HCT116 (cell line): ENCODE measurements around the gene SERPINI2. TPM values are rescaled to one million over a fixed set of nuclear protein-coding genes. Genes with fewer than 3 reads are reported as not detected.

ENCODE experiments used
- ATAC-seq: fragments of 200-7000 bp; cut with Tn5 transposase; 2 replicates; pipeline ENCODE4 v1.9.1; 2020; ENCODE audit warnings: mild to moderate bottlenecking, moderate library complexity
- BruUV-seq: library from RNA; stranded (reverse); fragments of 400-500 nt; replicated peaks from 2 replicates; lab custom pipeline; 2021; lab: Mats Ljungman, UMichigan
- CTCF ChIA-PET: fragments of 300-600 bp; sonication (Branson Sonifier 250); formaldehyde crosslinking; loops from one replicate; lab custom pipeline; 2021; ENCODE audit warnings: antibody characterized with exemption; lab: Charles Lee
- POLR2A ChIA-PET: fragments of 300-600, 350-600 bp; sonication (Branson Sonifier 250); formaldehyde crosslinking; loops from one replicate; lab custom pipeline; 2021; ENCODE audit warnings: antibody characterized with exemption; lab: Charles Lee
- RAD21 ChIA-PET, 2 experiments: fragments of 300-600 bp; sonication (Branson Sonifier 250); formaldehyde crosslinking; loops; one replicate each; lab custom pipeline; 2023; ENCODE audit warnings: low total read pairs in 2 of 2; ENCODE audit not compliant: uncharacterized antibody in 2 of 2, unreplicated experiment in 2 of 2, low non-redundant PET in 1 of 2; lab: Charles Lee
- DNase-seq: peaks from one replicate; pipeline ENCODE4 v3.0.0-alpha.2; 2010; ENCODE audit warnings: low read depth, low spot score
- H2AFZ ChIP-seq: fragments of 200-600 bp; shearing (Covaris generic), sonication (generic); 2 replicates; pipeline ENCODE4 v1.6.1; 2017; ENCODE audit warnings: low read depth, mixed run types, mixed read lengths, antibody characterized with exemption, low read length; ENCODE audit not compliant: poor library complexity, severe bottlenecking
- H3K27ac ChIP-seq: 2 replicates; pipeline ENCODE4 v1.5.1; 2012; ENCODE audit warnings: low read depth, low read length
- H3K27me3 ChIP-seq: fragments of 200-600 bp; sonication (generic); 2 replicates; pipeline ENCODE4 v1.6.1; 2016; ENCODE audit warnings: mixed run types, low read length, mixed read lengths; ENCODE audit not compliant: insufficient read depth
- H3K36me3 ChIP-seq, 2 experiments: fragments of 200-500 bp in 1 of 2; fragments of 200-600 bp in 1 of 2; sonication (Bioruptor generic) in 1 of 2; sonication (generic) in 1 of 2; 2 replicates each; pipeline versions ENCODE4 v1.5.1 to v1.6.1; 2014 to 2016; ENCODE audit warnings: low read length in 2 of 2, inconsistent platforms in 1 of 2, mixed read lengths in 1 of 2, mixed run types in 1 of 2; ENCODE audit not compliant: insufficient read depth in 2 of 2, control insufficient read depth in 1 of 2
- H3K4me1 ChIP-seq, 2 experiments: fragments of 200-600 bp in 1 of 2; sonication (generic) in 1 of 2; 2 replicates each; pipeline versions ENCODE4 v1.5.1 to v1.6.1; 2012 to 2017; ENCODE audit warnings: low read length in 2 of 2, inconsistent platforms in 1 of 2, mild to moderate bottlenecking in 1 of 2, mixed read lengths in 1 of 2, mixed run types in 1 of 2, moderate library complexity in 1 of 2; ENCODE audit not compliant: insufficient read depth in 2 of 2, control insufficient read depth in 1 of 2
- H3K4me2 ChIP-seq: fragments of 200-600 bp; sonication (generic); 2 replicates; pipeline ENCODE4 v1.6.1; 2017; ENCODE audit warnings: mixed run types, low read length, mixed read lengths
- H3K4me3 ChIP-seq, 2 experiments: fragments of 200-600 bp in 1 of 2; sonication (generic) in 1 of 2; replicated peaks in 1 of 2; 2 replicates each; pipeline ENCODE4 v1.5.1; 2011 to 2016; ENCODE audit warnings: low read length in 2 of 2, control low read depth in 1 of 2, low read depth in 1 of 2, mild to moderate bottlenecking in 1 of 2, mixed read lengths in 1 of 2, mixed run types in 1 of 2
- H3K79me2 ChIP-seq: fragments of 200-600 bp; sonication (generic); 2 replicates; pipeline ENCODE4 v1.6.1; 2017; ENCODE audit warnings: mild to moderate bottlenecking, mixed run types, low read length, moderate library complexity, mixed read lengths; ENCODE audit not compliant: insufficient read depth
- H3K9ac ChIP-seq: fragments of 200-600 bp; sonication (generic); 2 replicates; pipeline ENCODE4 v1.6.1; 2016; ENCODE audit warnings: low read length, mixed read lengths
- H3K9me2 ChIP-seq: fragments of 200-600 bp; sonication (generic), shearing (Covaris generic); 2 replicates; pipeline ENCODE4 v1.6.1; 2017; ENCODE audit warnings: mixed run types, mild to moderate bottlenecking, moderate library complexity; ENCODE audit not compliant: insufficient read depth
- H3K9me3 ChIP-seq, 2 experiments: fragments of 200-500 bp in 1 of 2; fragments of 200-600 bp in 1 of 2; sonication (Bioruptor generic) in 1 of 2; sonication (generic) in 1 of 2; 2 replicates each; pipeline ENCODE4 v1.6.1; 2014 to 2017; ENCODE audit warnings: low read length in 2 of 2, mixed read lengths in 2 of 2, inconsistent platforms in 1 of 2, low read depth in 1 of 2, mild to moderate bottlenecking in 1 of 2, mixed run types in 1 of 2, moderate library complexity in 1 of 2; ENCODE audit not compliant: control insufficient read depth in 1 of 2, insufficient read depth in 1 of 2
- H4K20me1 ChIP-seq: fragments of 200-600 bp; sonication (generic), shearing (Covaris generic); 2 replicates; pipeline ENCODE4 v1.6.1; 2017; ENCODE audit warnings: mixed run types, mild to moderate bottlenecking, moderate library complexity; ENCODE audit not compliant: insufficient read depth
- CBX3 ChIP-seq: IDR thresholded peaks from 2 replicates; pipeline ENCODE4 v1.6.1; 2012; ENCODE audit warnings: low read depth
- ELF1 ChIP-seq: IDR thresholded peaks from 2 replicates; pipeline ENCODE4 v1.6.1; 2012; ENCODE audit warnings: low read depth, borderline replicate concordance
- JUND ChIP-seq: IDR thresholded peaks from 2 replicates; pipeline ENCODE4 v1.6.1; 2012
- SIN3A ChIP-seq: IDR thresholded peaks from 2 replicates; pipeline ENCODE4 v1.6.1; 2012; ENCODE audit warnings: low read depth
- SRF ChIP-seq: IDR thresholded peaks from 2 replicates; pipeline ENCODE4 v1.6.1; 2012; ENCODE audit warnings: low read depth
- YY1 ChIP-seq: IDR thresholded peaks from 2 replicates; pipeline ENCODE4 v1.6.1; 2011; ENCODE audit warnings: low read length, low read depth, moderate library complexity, mild to moderate bottlenecking; ENCODE audit not compliant: insufficient replicate concordance; ENCODE audit errors: extremely low read depth
- ZFX ChIP-seq: fragments of 450-650 bp; IDR thresholded peaks from 2 replicates; pipeline ENCODE4 v1.6.1; 2017
- ZNF274 ChIP-seq: fragments of 200-500 bp; sonication (Bioruptor generic); IDR thresholded peaks from 2 replicates; pipeline ENCODE4 v1.6.1; 2014; ENCODE audit warnings: mild to moderate bottlenecking, low read depth, low read length, inconsistent platforms
- intact Hi-C: fragments of 100-400 bp; cut with micrococcal nuclease; formaldehyde crosslinking; loops from 2 replicates; pipeline ENCODE4 v1.10.0; 2022
- total RNA-seq: library from RNA; stranded (reverse); gene quantifications from one replicate; pipeline ENCODE4 v1.2.1, GENCODE V29; 2021; ENCODE audit not compliant: unreplicated experiment
- TF ChIP-seq, protein P1 (sequence below): IDR thresholded peaks from 2 replicates; pipeline ENCODE4 v1.6.1; 2012
- TF ChIP-seq, protein P2 (sequence below): IDR thresholded peaks from 2 replicates; pipeline ENCODE4 v1.6.1; 2012; ENCODE audit warnings: low read depth

Gene SERPINI2
- total RNA-seq, 1 experiment from 2014 or later: 0.27 TPM

DNA sequence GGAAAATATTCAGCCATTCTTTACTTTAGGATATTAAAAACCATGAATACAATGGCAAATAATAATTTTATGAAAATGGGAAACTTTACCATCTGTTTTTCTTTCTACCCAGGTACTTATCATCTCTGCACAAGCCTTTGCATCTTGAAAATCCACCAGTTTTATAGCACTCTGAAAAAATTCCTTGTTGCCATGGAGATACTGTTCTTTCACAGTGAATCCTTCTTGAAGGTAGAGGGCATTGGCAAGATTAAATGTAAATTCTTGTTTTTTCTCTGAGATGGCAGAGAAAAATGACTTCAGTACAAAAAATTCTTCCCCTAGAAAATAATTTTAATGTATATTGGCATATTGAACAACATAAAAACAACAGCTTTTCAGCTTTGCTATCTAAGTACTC is 6.9 kb downstream of the SERPINI2 start:
- RAD21 ChIA-PET: no interaction called here
- Histone ChIP-seq H3K9me2 (no peaks in the 10 kb centered on the region), H3K4me1 (no peaks in the 10 kb centered on the region), H3K4me2 (no peak overlapping the region), H3K4me3 (no peak overlapping the region), H3K79me2 (no peaks in the 10 kb centered on the region), H2AFZ (no peak overlapping the region), H3K9ac (no peak overlapping the region), H4K20me1 (no peaks in the 10 kb centered on the region), H3K36me3 (no peaks in the 10 kb centered on the region), H3K9me3 (no peaks in the 10 kb centered on the region), H3K27ac (no peak overlapping the region), H3K27me3 (no peaks in the 10 kb centered on the region)
- POLR2A ChIA-PET: no interaction called here
- intact Hi-C loops: no loop called here
- DNase-seq (no peak), ATAC-seq (no peak)
- CTCF ChIA-PET: no interaction called here
- TF ChIP-seq SRF (no peak), ELF1 (no peak), SIN3A (no peak), ZFX (no peak), JUND (no peak), YY1 (no peak), CBX3 (no peak)
- BruUV-seq: no TSS peak

DNA sequence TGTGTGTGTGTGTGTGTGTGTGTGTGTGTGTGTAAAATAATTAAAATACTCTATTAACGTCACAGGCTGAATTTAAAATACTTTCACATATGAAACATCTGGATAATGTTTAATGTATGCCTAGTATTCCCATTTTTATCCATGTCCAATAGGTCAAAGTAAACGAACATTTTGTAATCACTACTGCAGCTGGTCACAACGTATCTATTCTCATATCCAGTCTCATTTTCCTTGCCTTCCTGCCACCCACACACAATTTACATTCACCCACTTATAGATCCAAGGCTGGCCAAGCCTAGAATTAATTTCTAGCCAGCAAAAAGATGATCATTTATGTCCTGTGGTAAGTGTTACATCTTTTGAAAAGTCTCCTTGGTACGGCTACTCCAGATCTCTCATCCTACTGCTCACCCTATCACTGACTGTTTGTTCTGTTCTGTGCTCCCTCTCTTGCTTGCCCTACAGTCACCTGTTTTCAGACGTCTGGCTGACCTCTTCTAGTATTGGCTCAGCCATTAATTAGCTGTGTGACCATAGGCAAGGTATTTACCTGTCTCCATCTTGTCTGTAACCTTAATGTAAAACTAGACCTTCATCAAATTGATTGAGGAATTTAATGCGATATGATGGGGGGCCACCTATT is 17.6 kb downstream of the SERPINI2 start:
- H3K27me3 ChIP-seq: no peaks in the 10 kb centered on the region
- H3K79me2 ChIP-seq: no peaks in the 10 kb centered on the region
- no peaks in the 10 kb centered on the region for H3K9me3 ChIP-seq
- no peak overlapping the region for H3K9ac ChIP-seq
- ChIA-PET RAD21 (no interaction called here), CTCF (no interaction called here), POLR2A (no interaction called here)
- H3K36me3 ChIP-seq: no peaks in the 10 kb centered on the region
- no peaks in the 10 kb centered on the region for H4K20me1 ChIP-seq
- no peak overlapping the region for H3K27ac ChIP-seq
- H3K4me2 ChIP-seq: no peak overlapping the region
- ATAC-seq: no peak
- TF ChIP-seq, protein P1, sequence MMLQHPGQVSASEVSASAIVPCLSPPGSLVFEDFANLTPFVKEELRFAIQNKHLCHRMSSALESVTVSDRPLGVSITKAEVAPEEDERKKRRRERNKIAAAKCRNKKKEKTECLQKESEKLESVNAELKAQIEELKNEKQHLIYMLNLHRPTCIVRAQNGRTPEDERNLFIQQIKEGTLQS: no peak
- no peak for TF ChIP-seq ZNF274
- TF ChIP-seq ELF1: no peak
- TF ChIP-seq, protein P2, sequence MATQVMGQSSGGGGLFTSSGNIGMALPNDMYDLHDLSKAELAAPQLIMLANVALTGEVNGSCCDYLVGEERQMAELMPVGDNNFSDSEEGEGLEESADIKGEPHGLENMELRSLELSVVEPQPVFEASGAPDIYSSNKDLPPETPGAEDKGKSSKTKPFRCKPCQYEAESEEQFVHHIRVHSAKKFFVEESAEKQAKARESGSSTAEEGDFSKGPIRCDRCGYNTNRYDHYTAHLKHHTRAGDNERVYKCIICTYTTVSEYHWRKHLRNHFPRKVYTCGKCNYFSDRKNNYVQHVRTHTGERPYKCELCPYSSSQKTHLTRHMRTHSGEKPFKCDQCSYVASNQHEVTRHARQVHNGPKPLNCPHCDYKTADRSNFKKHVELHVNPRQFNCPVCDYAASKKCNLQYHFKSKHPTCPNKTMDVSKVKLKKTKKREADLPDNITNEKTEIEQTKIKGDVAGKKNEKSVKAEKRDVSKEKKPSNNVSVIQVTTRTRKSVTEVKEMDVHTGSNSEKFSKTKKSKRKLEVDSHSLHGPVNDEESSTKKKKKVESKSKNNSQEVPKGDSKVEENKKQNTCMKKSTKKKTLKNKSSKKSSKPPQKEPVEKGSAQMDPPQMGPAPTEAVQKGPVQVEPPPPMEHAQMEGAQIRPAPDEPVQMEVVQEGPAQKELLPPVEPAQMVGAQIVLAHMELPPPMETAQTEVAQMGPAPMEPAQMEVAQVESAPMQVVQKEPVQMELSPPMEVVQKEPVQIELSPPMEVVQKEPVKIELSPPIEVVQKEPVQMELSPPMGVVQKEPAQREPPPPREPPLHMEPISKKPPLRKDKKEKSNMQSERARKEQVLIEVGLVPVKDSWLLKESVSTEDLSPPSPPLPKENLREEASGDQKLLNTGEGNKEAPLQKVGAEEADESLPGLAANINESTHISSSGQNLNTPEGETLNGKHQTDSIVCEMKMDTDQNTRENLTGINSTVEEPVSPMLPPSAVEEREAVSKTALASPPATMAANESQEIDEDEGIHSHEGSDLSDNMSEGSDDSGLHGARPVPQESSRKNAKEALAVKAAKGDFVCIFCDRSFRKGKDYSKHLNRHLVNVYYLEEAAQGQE: no peak
- H3K4me1 ChIP-seq: no peaks in the 10 kb centered on the region
- H3K9me2 ChIP-seq: no peaks in the 10 kb centered on the region
- no peak for DNase-seq
- intact Hi-C loops: no loop called here
- no peak overlapping the region for H2AFZ ChIP-seq
- BruUV-seq: no TSS peak
- H3K4me3 ChIP-seq: no peak overlapping the region
